OCI-M2 (cell line): ENCODE data around the gene RPGRIP1L.

Source experiments
- DNase-seq: peaks from one replicate; lab custom pipeline; 2025; ENCODE audit not compliant: unreplicated experiment; lab: John Stamatoyannopoulos, UW

Gene RPGRIP1L

GRCh38 chr16:53559270-53559951, 144.2 kb downstream of the RPGRIP1L start:
- DNase-seq, result no peak

GRCh38 chr16:53558710-53559109, 144.9 kb downstream of the RPGRIP1L start:
- DNase-seq, result no peak

DNA sequence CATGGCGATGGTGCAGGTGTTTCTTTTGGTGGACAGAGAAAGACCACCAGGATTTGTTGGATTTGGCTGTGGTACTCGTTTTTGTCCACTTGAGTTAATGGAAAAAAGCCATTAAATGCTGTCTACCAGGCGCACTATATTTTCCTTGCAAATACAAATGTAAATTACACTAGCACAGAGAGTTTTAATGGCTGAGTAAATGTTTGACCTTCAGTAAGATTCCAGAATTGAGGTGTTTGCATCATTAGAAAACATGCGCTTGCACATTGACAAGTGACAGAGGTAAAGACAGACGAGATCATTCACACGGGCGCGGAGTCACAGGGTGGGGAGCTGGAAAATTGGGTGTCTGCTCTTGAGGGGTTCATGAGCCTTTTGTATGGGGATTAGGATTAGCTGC, 147.1 kb downstream of the RPGRIP1L start:
- DNase-seq, result no peak

DNA sequence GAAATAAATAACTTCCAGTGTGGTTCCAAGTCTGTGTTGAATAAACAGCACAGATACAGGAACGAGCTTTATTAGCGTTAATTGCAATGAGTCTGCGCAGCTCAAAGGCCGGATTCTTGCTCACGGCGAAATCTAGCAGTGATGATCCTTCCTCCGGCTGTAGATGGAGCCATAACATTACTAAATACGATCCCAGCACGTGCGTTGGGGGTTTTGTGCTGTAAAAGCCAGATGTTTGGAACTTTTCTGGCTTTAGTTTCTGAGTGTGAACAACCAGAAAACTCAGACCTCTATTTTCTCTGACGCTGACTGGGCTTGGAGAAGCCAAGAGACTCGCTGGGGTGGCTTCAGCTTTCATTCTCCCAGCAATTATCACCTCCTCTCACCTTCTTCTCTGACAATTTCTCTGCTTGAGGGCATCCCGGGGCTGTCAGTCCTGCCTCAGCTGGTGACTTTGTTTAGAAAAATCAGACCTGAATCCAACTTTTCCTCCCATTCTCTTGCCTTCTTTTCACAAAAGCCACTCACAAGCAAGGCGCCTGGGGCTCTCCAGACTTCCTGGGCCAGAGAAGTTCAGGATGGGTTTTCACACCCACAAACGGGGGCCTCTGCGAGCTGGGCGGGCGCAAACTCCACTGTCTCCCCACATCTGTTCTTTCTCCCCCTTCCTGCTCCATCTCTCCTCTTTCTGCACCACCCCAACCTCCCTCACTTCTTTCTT, 153.5 kb downstream of the RPGRIP1L start:
- DNase-seq, result peak; percentile 45
